ENCODE data around the gene TMEM163. TPM values are rescaled to one million over a fixed set of nuclear protein-coding genes. Genes with fewer than 3 reads are reported as not detected.
"Not testable (repeated sequence)": the region's sequence is repeated elsewhere in the genome, so short reads cannot be mapped to it uniquely, and the experiment has no call there.

TMEM163 gene
- total and polyA plus RNA-seq, 2 donors: 5.0 TPM

DNA sequence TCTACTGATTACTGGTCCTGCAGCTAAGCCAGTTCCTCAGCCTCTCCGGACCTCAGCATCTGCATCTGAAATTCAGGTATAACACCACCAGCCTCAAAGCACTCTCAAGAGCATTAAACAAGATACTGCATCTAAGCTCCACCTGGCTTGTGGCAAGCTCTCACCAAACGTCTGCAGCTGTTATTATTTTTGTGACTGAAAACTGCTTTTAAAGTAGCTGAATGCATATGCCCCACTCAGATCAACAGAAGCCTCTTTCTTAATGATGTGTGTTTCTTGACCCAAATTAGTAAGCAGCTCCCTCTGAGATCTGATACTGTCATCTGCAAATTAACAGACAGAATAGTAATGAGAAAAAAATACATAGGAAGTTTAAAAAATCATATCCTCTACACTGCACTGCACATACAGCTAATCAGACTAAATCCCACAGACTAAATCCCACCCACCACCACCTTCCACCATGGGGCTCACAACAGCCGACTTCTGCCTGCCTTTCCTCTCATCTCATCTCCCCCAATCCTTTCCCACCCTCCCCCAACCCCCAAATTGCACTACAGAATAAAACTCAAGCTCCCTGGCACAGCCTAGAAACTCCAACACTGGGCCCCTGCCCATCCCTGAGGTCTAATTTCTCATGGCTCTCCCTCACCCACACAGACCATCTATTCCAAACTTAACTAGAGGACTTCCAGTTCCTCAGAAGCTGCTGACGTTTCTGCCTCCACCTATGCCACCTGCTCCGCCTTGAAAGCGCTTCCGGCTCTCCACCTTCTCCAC, 52.9 kb downstream of the TMEM163 start:
- peak in 3 of 9 donors; percentile 45 to 82 (median 51) for DNase-seq (ENCODE audit: low read depth in 6 of 9, low spot score in 9 of 9)
- H3K27ac ChIP-seq (ENCODE audit: low read depth in 1 of 2, low read length in 1 of 2): peak overlapping the region in 1 of 2 donors; percentile 71
- no peaks in the 10 kb centered on the region for H3K27me3 ChIP-seq (ENCODE audit: control insufficient read depth in 2 of 2, insufficient read depth in 1 of 2, low read length in 1 of 2)
- H3K4me1 ChIP-seq (ENCODE audit: control insufficient read depth in 2 of 2, insufficient read depth in 2 of 2, low read length in 2 of 2): peaks cover 56 to 82% of the 10 kb centered on the region in 2 donors
- H3K36me3 ChIP-seq (ENCODE audit: control insufficient read depth in 2 of 2, insufficient read depth in 2 of 2, low read length in 1 of 2): no peaks in the 10 kb centered on the region
- H3K9me3 ChIP-seq (ENCODE audit: control insufficient read depth in 2 of 2, insufficient read depth in 1 of 2, low read length in 1 of 2): peaks cover 0 to 1% of the 10 kb centered on the region in 2 donors
- H3K4me3 ChIP-seq (ENCODE audit: low read length in 2 of 2): no peak overlapping the region
- WGBS: 63% methylated on average over 7 of the region's 7 CpGs

DNA sequence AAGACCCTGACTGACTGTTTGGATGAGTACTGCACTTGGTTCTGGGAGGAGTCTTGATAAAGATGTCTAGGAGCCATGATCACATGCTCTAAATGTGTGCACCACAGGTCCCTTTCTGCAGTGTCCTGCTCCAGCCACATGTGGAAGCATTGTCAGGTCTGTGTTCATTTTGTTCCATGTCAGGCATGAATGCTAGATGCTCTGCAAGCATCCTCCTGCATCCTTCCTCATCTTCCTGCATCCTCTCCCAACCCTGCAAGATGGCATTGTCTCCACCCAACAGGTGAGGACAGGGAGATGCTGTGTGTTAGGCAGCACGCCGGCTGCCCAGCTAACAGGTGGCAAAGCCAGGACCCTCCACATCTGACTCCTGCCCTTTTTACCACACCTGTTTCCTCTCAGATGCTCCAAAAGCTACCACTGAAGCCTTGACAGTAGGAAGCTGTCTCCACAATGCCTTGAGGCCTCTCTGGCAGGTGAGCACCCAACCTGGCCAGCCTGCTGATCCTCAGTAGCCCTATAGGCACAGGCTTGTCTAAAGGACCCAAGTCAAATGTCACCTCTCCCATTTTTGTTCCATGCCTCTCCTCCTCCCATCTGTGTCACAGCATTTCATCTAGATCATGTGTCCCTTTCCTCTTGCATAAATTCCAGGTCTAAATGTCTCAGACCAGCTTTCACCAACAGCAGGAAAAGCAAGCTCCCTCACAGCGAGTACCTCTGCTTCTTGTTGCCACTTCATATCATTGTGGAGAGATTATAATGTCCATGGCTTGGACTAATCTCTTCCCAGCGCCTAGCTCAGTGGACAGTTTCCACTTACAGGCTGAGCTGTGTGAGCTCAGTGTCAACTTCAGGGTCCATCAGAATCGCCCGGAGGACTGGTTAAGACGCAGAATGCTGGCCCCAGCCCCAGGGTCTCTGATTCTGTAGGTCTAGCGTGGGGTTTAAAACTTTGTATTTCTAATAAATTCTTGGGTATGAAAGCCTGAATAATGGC, 55.0 kb downstream of the TMEM163 start:
- 84% methylated on average over 8 of the region's 8 CpGs for WGBS
- H3K9me3 ChIP-seq (ENCODE audit: control insufficient read depth in 2 of 2, insufficient read depth in 1 of 2, low read length in 1 of 2): no peaks in the 10 kb centered on the region
- DNase-seq (ENCODE audit: low read depth in 6 of 9, low spot score in 9 of 9): peak in 1 of 9 donors; percentile 72
- H3K27ac ChIP-seq (ENCODE audit: low read depth in 1 of 2, low read length in 1 of 2): no peak overlapping the region
- no peaks in the 10 kb centered on the region for H3K27me3 ChIP-seq (ENCODE audit: control insufficient read depth in 2 of 2, insufficient read depth in 1 of 2, low read length in 1 of 2)
- peaks cover 41 to 78% of the 10 kb centered on the region in 2 donors for H3K4me1 ChIP-seq (ENCODE audit: control insufficient read depth in 2 of 2, insufficient read depth in 2 of 2, low read length in 2 of 2)
- no peaks in the 10 kb centered on the region for H3K36me3 ChIP-seq (ENCODE audit: control insufficient read depth in 2 of 2, insufficient read depth in 2 of 2, low read length in 1 of 2)
- H3K4me3 ChIP-seq (ENCODE audit: low read length in 2 of 2): no peak overlapping the region

GRCh38 chr2:134662751-134663150, 56.0 kb downstream of the TMEM163 start:
- H3K4me1 ChIP-seq (ENCODE audit: control insufficient read depth in 2 of 2, insufficient read depth in 2 of 2, low read length in 2 of 2): peaks cover 31 to 68% of the 10 kb centered on the region in 2 donors
- H3K27me3 ChIP-seq (ENCODE audit: control insufficient read depth in 2 of 2, insufficient read depth in 1 of 2, low read length in 1 of 2): no peaks in the 10 kb centered on the region
- H3K27ac ChIP-seq (ENCODE audit: low read depth in 1 of 2, low read length in 1 of 2): no peak overlapping the region
- no peaks in the 10 kb centered on the region for H3K9me3 ChIP-seq (ENCODE audit: control insufficient read depth in 2 of 2, insufficient read depth in 1 of 2, low read length in 1 of 2)
- no peak for DNase-seq (ENCODE audit: low read depth in 6 of 9, low spot score in 9 of 9)
- H3K36me3 ChIP-seq (ENCODE audit: control insufficient read depth in 2 of 2, insufficient read depth in 2 of 2, low read length in 1 of 2): no peaks in the 10 kb centered on the region
- H3K4me3 ChIP-seq (ENCODE audit: low read length in 2 of 2): no peak overlapping the region
- WGBS: 93% methylated on average over 1 of the region's 1 CpG

GRCh38 chr2:134660626-134661402, 58.0 kb downstream of the TMEM163 start:
- Histone ChIP-seq H3K4me1 (ENCODE audit: control insufficient read depth in 2 of 2, insufficient read depth in 2 of 2, low read length in 2 of 2) (peaks cover 18 to 50% of the 10 kb centered on the region in 2 donors), H3K36me3 (ENCODE audit: control insufficient read depth in 2 of 2, insufficient read depth in 2 of 2, low read length in 1 of 2) (no peaks in the 10 kb centered on the region), H3K4me3 (ENCODE audit: low read length in 2 of 2) (no peak overlapping the region), H3K27me3 (ENCODE audit: control insufficient read depth in 2 of 2, insufficient read depth in 1 of 2, low read length in 1 of 2) (no peaks in the 10 kb centered on the region), H3K27ac (ENCODE audit: low read depth in 1 of 2, low read length in 1 of 2) (peak overlapping the region in 1 of 2 donors; percentile 56), H3K9me3 (ENCODE audit: control insufficient read depth in 2 of 2, insufficient read depth in 1 of 2, low read length in 1 of 2) (no peaks in the 10 kb centered on the region)
- peak in 1 of 9 donors; percentile 70 for DNase-seq (ENCODE audit: low read depth in 6 of 9, low spot score in 9 of 9)
- WGBS: 81% methylated on average over 7 of the region's 7 CpGs

- Histone ChIP-seq H3K4me3 (ENCODE audit: low read length in 2 of 2) (no peak overlapping the region), H3K36me3 (ENCODE audit: control insufficient read depth in 2 of 2, insufficient read depth in 2 of 2, low read length in 1 of 2) (no peaks in the 10 kb centered on the region), H3K27ac (ENCODE audit: low read depth in 1 of 2, low read length in 1 of 2) (no peak overlapping the region), H3K9me3 (ENCODE audit: control insufficient read depth in 2 of 2, insufficient read depth in 1 of 2, low read length in 1 of 2) (no peaks in the 10 kb centered on the region), H3K4me1 (ENCODE audit: control insufficient read depth in 2 of 2, insufficient read depth in 2 of 2, low read length in 2 of 2) (peaks cover 7 to 40% of the 10 kb centered on the region in 2 donors), H3K27me3 (ENCODE audit: control insufficient read depth in 2 of 2, insufficient read depth in 1 of 2, low read length in 1 of 2) (no peaks in the 10 kb centered on the region)
- DNase-seq (ENCODE audit: low read depth in 6 of 9, low spot score in 9 of 9): no peak
- 47% methylated on average over 2 of the region's 2 CpGs for WGBS
Observed at GRCh38 chr2:134659724-134660123, 59.1 kb downstream of the TMEM163 start.

DNA sequence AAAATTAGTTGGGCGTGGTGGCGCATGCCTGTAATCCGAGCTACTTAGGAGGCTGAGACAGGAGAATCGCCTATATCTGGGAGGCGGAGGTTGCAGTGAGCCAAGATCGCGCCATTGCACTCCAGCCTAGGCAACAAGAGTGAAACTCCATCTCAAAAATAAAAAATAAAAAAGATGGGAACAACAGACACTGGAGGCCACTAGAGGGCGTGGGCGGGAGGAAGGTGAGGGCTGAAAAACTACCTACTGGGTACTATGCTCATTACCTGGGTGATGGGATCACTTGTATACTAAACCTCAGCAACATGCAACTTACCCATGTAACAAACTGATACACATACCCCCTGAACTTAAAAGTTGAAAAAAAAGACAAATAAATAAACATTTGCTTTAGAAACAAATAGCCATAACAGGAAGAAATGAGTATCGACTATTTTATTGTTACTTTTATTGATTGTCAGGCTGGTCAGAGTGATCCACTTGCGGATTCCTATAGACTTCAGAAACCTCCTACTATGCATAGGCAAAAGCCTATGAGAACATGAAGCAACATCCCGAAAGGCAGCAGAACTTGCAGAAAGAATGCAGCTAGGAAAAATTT, 61.0 kb downstream of the TMEM163 start:
- DNase-seq (ENCODE audit: low read depth in 6 of 9, low spot score in 9 of 9): peak in 1 of 9 donors; percentile 41
- Histone ChIP-seq H3K9me3 (ENCODE audit: control insufficient read depth in 2 of 2, insufficient read depth in 1 of 2, low read length in 1 of 2) (no peaks in the 10 kb centered on the region), H3K27ac (ENCODE audit: low read depth in 1 of 2, low read length in 1 of 2) (no peak overlapping the region), H3K4me1 (ENCODE audit: control insufficient read depth in 2 of 2, insufficient read depth in 2 of 2, low read length in 2 of 2) (peaks cover 7 to 23% of the 10 kb centered on the region in 2 donors), H3K36me3 (ENCODE audit: control insufficient read depth in 2 of 2, insufficient read depth in 2 of 2, low read length in 1 of 2) (no peaks in the 10 kb centered on the region), H3K4me3 (ENCODE audit: low read length in 2 of 2) (no peak overlapping the region), H3K27me3 (ENCODE audit: control insufficient read depth in 2 of 2, insufficient read depth in 1 of 2, low read length in 1 of 2) (no peaks in the 10 kb centered on the region)
- WGBS: 95% methylated on average over 12 of the region's 12 CpGs

GRCh38 chr2:134656391-134656790, 62.4 kb downstream of the TMEM163 start:
- H3K4me1 ChIP-seq (ENCODE audit: control insufficient read depth in 2 of 2, insufficient read depth in 2 of 2, low read length in 2 of 2): peaks cover 7 to 22% of the 10 kb centered on the region in 2 donors
- WGBS: 97% methylated on average over 7 of the region's 15 CpGs
- not testable (repeated sequence) for H3K9me3 ChIP-seq (ENCODE audit: control insufficient read depth in 2 of 2, insufficient read depth in 1 of 2, low read length in 1 of 2); H3K27me3 ChIP-seq (ENCODE audit: control insufficient read depth in 2 of 2, insufficient read depth in 1 of 2, low read length in 1 of 2); H3K27ac ChIP-seq (ENCODE audit: low read depth in 1 of 2, low read length in 1 of 2); H3K36me3 ChIP-seq (ENCODE audit: control insufficient read depth in 2 of 2, insufficient read depth in 2 of 2, low read length in 1 of 2); DNase-seq (ENCODE audit: low read depth in 6 of 9, low spot score in 9 of 9); H3K4me3 ChIP-seq (ENCODE audit: low read length in 2 of 2)

DNA sequence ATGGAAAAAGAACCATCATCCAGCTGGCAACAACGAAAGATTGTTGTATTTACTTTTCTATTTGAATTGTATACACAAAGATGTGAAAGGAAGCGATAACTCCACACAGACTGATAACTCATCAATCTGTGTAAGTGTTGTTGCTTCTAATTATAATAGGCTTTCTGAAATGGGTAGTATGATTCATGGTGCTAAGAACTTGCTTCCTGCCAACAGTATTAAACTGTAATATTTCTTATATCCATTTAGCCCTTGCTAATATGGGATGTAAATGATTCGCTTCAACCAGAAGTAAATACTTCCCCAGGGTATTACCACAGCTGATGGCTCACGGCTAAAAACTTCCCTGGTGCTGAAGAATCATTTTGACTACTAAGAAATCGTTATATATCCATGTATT, 70.2 kb downstream of the TMEM163 start:
- WGBS: 91% methylated on average over 5 of the region's 5 CpGs
- Histone ChIP-seq H3K9me3 (ENCODE audit: control insufficient read depth in 2 of 2, insufficient read depth in 1 of 2, low read length in 1 of 2) (no peaks in the 10 kb centered on the region), H3K27ac (ENCODE audit: low read depth in 1 of 2, low read length in 1 of 2) (no peak overlapping the region), H3K4me1 (ENCODE audit: control insufficient read depth in 2 of 2, insufficient read depth in 2 of 2, low read length in 2 of 2) (no peaks in the 10 kb centered on the region), H3K4me3 (ENCODE audit: low read length in 2 of 2) (no peak overlapping the region), H3K27me3 (ENCODE audit: control insufficient read depth in 2 of 2, insufficient read depth in 1 of 2, low read length in 1 of 2) (peaks cover 0 to 2% of the 10 kb centered on the region in 2 donors), H3K36me3 (ENCODE audit: control insufficient read depth in 2 of 2, insufficient read depth in 2 of 2, low read length in 1 of 2) (no peaks in the 10 kb centered on the region)
- DNase-seq (ENCODE audit: low read depth in 6 of 9, low spot score in 9 of 9): no peak

All from thymus (tissue), 11 donors.